ENCODE measurements around the gene SUV39H2.
"Not testable (repeated sequence)": the region's sequence is repeated elsewhere in the genome, so short reads cannot be mapped to it uniquely, and the experiment has no call there.

The SUV39H2 gene

GRCh38 chr10:14904864-14905263, 26.2 kb downstream of the SUV39H2 start:
- no peak overlapping the region for H2BK12ac ChIP-seq (ENCODE audit: low read length)
- no peaks in the 10 kb centered on the region for H3K9me3 ChIP-seq (ENCODE audit: insufficient read depth, low read depth, low read length)
- H4K8ac ChIP-seq (ENCODE audit: low read depth, low read length) = no peak overlapping the region
- H3K4ac ChIP-seq (ENCODE audit: low read depth, low read length) = no peak overlapping the region
- no peak overlapping the region for H3K23ac ChIP-seq (ENCODE audit: low read length)
- no peaks in the 10 kb centered on the region for H3K79me2 ChIP-seq (ENCODE audit: control insufficient read depth, insufficient read depth, low read length, poor library complexity)
- peaks cover 14 to 16% of the 10 kb centered on the region in 2 experiments for H3K36me3 ChIP-seq (ENCODE audit: control insufficient read depth in 1 of 2, insufficient read depth in 2 of 2, low read length in 2 of 2)
- H2BK5ac ChIP-seq (ENCODE audit: low read depth, low read length, poor library complexity) = no peak overlapping the region
- no peak for DNase-seq
- H3K27ac ChIP-seq (ENCODE audit: low read depth, low read length) = no peak overlapping the region
- H3K4me3 ChIP-seq (ENCODE audit: low read depth, low read length) = no peak overlapping the region
- H2BK120ac ChIP-seq (ENCODE audit: insufficient read depth, low read length, poor library complexity) = no peak overlapping the region
- no CpG with 5 or more reads among the region's 2 CpGs for WGBS (ENCODE audit: extremely low coverage, insufficient coverage, insufficient read length)
- no peak overlapping the region for H2AFZ ChIP-seq (ENCODE audit: insufficient read depth, low read length, poor library complexity)
- H3K79me1 ChIP-seq (ENCODE audit: low read length) = no peaks in the 10 kb centered on the region
- no peak overlapping the region for H3K9ac ChIP-seq (ENCODE audit: low read length)
- H4K12ac ChIP-seq (ENCODE audit: low read depth, low read length) = no peak overlapping the region
- no peak overlapping the region for H4K91ac ChIP-seq (ENCODE audit: low read depth, low read length)
- no peak overlapping the region for H3K14ac ChIP-seq (ENCODE audit: low read length)
- no peak overlapping the region for H2AK5ac ChIP-seq (ENCODE audit: low read length)
- H3K4me1 ChIP-seq (ENCODE audit: control insufficient read depth in 1 of 2, insufficient read depth in 2 of 2, low read length in 2 of 2) = no peaks in the 10 kb centered on the region
- H3K27me3 ChIP-seq (ENCODE audit: insufficient read depth, low read length) = no peaks in the 10 kb centered on the region
- no peak overlapping the region for H3K4me2 ChIP-seq (ENCODE audit: low read length)
- H3K18ac ChIP-seq (ENCODE audit: low read length) = no peak overlapping the region

GRCh38 chr10:14905890-14906289, 27.2 kb downstream of the SUV39H2 start:
- Histone ChIP-seq H3K27me3 (ENCODE audit: insufficient read depth, low read length) (no peaks in the 10 kb centered on the region), H4K12ac (ENCODE audit: low read depth, low read length) (no peak overlapping the region), H3K27ac (ENCODE audit: low read depth, low read length) (no peak overlapping the region), H3K18ac (ENCODE audit: low read length) (no peak overlapping the region), H3K14ac (ENCODE audit: low read length) (no peak overlapping the region), H3K9me3 (ENCODE audit: insufficient read depth, low read depth, low read length) (peaks cover under 1% of the 10 kb centered on the region), H3K36me3 (ENCODE audit: control insufficient read depth in 1 of 2, insufficient read depth in 2 of 2, low read length in 2 of 2) (peaks cover 14 to 22% of the 10 kb centered on the region in 2 experiments), H2BK120ac (ENCODE audit: insufficient read depth, low read length, poor library complexity) (no peak overlapping the region), H3K4me2 (ENCODE audit: low read length) (no peak overlapping the region), H2AFZ (ENCODE audit: insufficient read depth, low read length, poor library complexity) (no peak overlapping the region), H2BK12ac (ENCODE audit: low read length) (no peak overlapping the region), H2AK5ac (ENCODE audit: low read length) (no peak overlapping the region), H4K91ac (ENCODE audit: low read depth, low read length) (no peak overlapping the region), H3K79me1 (ENCODE audit: low read length) (no peaks in the 10 kb centered on the region), H3K4me3 (ENCODE audit: low read depth, low read length) (no peak overlapping the region), H3K9ac (ENCODE audit: low read length) (no peak overlapping the region), H3K4me1 (ENCODE audit: control insufficient read depth in 1 of 2, insufficient read depth in 2 of 2, low read length in 2 of 2) (no peaks in the 10 kb centered on the region), H3K79me2 (ENCODE audit: control insufficient read depth, insufficient read depth, low read length, poor library complexity) (no peaks in the 10 kb centered on the region), H2BK5ac (ENCODE audit: low read depth, low read length, poor library complexity) (no peak overlapping the region), H3K4ac (ENCODE audit: low read depth, low read length) (no peak overlapping the region), H3K23ac (ENCODE audit: low read length) (no peak overlapping the region), H4K8ac (ENCODE audit: low read depth, low read length) (no peak overlapping the region)
- no CpG with 5 or more reads among the region's 2 CpGs for WGBS (ENCODE audit: extremely low coverage, insufficient coverage, insufficient read length)
- no peak for DNase-seq

GRCh38 chr10:14906765-14907164, 28.1 kb downstream of the SUV39H2 start:
- Histone ChIP-seq H3K79me1 (ENCODE audit: low read length) (no peaks in the 10 kb centered on the region), H2BK5ac (ENCODE audit: low read depth, low read length, poor library complexity) (no peak overlapping the region), H3K23ac (ENCODE audit: low read length) (no peak overlapping the region), H4K91ac (ENCODE audit: low read depth, low read length) (no peak overlapping the region), H3K4me2 (ENCODE audit: low read length) (no peak overlapping the region), H3K4ac (ENCODE audit: low read depth, low read length) (no peak overlapping the region), H3K4me1 (ENCODE audit: control insufficient read depth in 1 of 2, insufficient read depth in 2 of 2, low read length in 2 of 2) (no peaks in the 10 kb centered on the region), H2BK120ac (ENCODE audit: insufficient read depth, low read length, poor library complexity) (no peak overlapping the region), H3K9me3 (ENCODE audit: insufficient read depth, low read depth, low read length) (peaks cover 2% of the 10 kb centered on the region), H3K9ac (ENCODE audit: low read length) (no peak overlapping the region), H3K14ac (ENCODE audit: low read length) (no peak overlapping the region), H3K27ac (ENCODE audit: low read depth, low read length) (no peak overlapping the region), H2AK5ac (ENCODE audit: low read length) (no peak overlapping the region), H3K4me3 (ENCODE audit: low read depth, low read length) (no peak overlapping the region), H2BK12ac (ENCODE audit: low read length) (no peak overlapping the region), H4K12ac (ENCODE audit: low read depth, low read length) (no peak overlapping the region), H2AFZ (ENCODE audit: insufficient read depth, low read length, poor library complexity) (no peak overlapping the region), H4K8ac (ENCODE audit: low read depth, low read length) (no peak overlapping the region), H3K27me3 (ENCODE audit: insufficient read depth, low read length) (no peaks in the 10 kb centered on the region), H3K36me3 (ENCODE audit: control insufficient read depth in 1 of 2, insufficient read depth in 2 of 2, low read length in 2 of 2) (peaks cover 14 to 24% of the 10 kb centered on the region in 2 experiments), H3K79me2 (ENCODE audit: control insufficient read depth, insufficient read depth, low read length, poor library complexity) (no peaks in the 10 kb centered on the region), H3K18ac (ENCODE audit: low read length) (no peak overlapping the region)
- WGBS (ENCODE audit: extremely low coverage, insufficient coverage, insufficient read length) = no CpG with 5 or more reads among the region's 2 CpGs
- no peak for DNase-seq

- H3K9me3 ChIP-seq (ENCODE audit: insufficient read depth, low read depth, low read length); H2AFZ ChIP-seq (ENCODE audit: insufficient read depth, low read length, poor library complexity); H3K14ac ChIP-seq (ENCODE audit: low read length); DNase-seq; H4K12ac ChIP-seq (ENCODE audit: low read depth, low read length); H3K4me3 ChIP-seq (ENCODE audit: low read depth, low read length); H2BK5ac ChIP-seq (ENCODE audit: low read depth, low read length, poor library complexity); H3K79me1 ChIP-seq (ENCODE audit: low read length); H3K4ac ChIP-seq (ENCODE audit: low read depth, low read length); H3K4me1 ChIP-seq (ENCODE audit: control insufficient read depth in 1 of 2, insufficient read depth in 2 of 2, low read length in 2 of 2); H3K9ac ChIP-seq (ENCODE audit: low read length); H3K23ac ChIP-seq (ENCODE audit: low read length); H2AK5ac ChIP-seq (ENCODE audit: low read length); H4K91ac ChIP-seq (ENCODE audit: low read depth, low read length); H3K27ac ChIP-seq (ENCODE audit: low read depth, low read length); H3K18ac ChIP-seq (ENCODE audit: low read length); H2BK120ac ChIP-seq (ENCODE audit: insufficient read depth, low read length, poor library complexity); H3K27me3 ChIP-seq (ENCODE audit: insufficient read depth, low read length); H3K4me2 ChIP-seq (ENCODE audit: low read length); H2BK12ac ChIP-seq (ENCODE audit: low read length); H3K79me2 ChIP-seq (ENCODE audit: control insufficient read depth, insufficient read depth, low read length, poor library complexity); H4K8ac ChIP-seq (ENCODE audit: low read depth, low read length): not testable (repeated sequence)
- no CpG with 5 or more reads among the region's 4 CpGs for WGBS (ENCODE audit: extremely low coverage, insufficient coverage, insufficient read length)
- peaks cover 15 to 24% of the 10 kb centered on the region in 2 experiments for H3K36me3 ChIP-seq (ENCODE audit: control insufficient read depth in 1 of 2, insufficient read depth in 2 of 2, low read length in 2 of 2)
Measured at GRCh38 chr10:14907591-14907990, 28.9 kb downstream of the SUV39H2 start.
